ENCODE measurements around the gene PSMB7.

PSMB7 gene

DNA sequence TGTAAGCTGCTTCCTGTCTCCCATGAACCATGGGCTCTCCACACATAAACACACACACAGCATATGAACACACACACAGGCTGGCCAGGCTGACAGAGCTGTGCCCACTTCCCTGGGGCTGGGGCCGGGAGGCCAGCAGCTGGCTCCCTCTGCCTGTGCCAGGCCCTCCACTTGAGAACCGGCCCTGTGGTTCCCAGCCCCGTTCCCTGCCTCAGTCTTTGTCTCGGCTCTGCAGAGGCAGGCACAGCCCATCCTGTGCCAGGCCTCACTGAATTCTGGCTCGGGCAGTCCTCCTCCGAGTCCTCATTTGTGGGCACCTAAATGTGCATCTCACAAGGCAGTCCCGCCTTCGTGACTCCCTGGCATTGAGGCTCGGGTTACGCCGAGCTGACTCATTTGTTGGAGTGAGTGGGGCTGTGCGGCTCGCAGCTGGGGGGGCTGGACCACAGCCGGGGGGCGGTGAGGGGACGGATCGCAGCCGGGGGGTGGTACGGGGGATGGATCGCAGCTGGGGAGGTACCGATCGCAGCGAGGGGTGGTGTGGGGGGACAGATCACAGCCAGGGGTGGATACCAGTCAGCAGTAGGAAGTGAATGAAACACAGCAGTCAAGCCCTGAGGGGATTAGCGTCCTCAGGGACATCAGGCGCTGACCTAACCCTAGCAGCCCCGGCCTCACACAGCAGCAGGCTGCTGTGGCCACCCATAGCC, 72.3 kb downstream of the PSMB7 start:
- Histone ChIP-seq H3K9ac (ENCODE audit: low read depth, low read length, poor library complexity, severe bottlenecking) (no peak overlapping the region), H3K9me2 (replicated peaks; ENCODE audit: low read depth, low read length) (no peaks in the 10 kb centered on the region), H2AFZ (ENCODE audit: low read length) (no peak overlapping the region), H3F3A (ENCODE audit: low read depth) (no peaks in the 10 kb centered on the region), H3K4me2 (ENCODE audit: low read depth, low read length, poor library complexity, severe bottlenecking) (no peak overlapping the region), H3K27me3 (ENCODE audit: insufficient read depth, low read length, poor library complexity, severe bottlenecking) (no peaks in the 10 kb centered on the region), H4K20me1 (ENCODE audit: insufficient read depth, low read length, poor library complexity, severe bottlenecking) (no peaks in the 10 kb centered on the region), H3K36me3 (ENCODE audit: insufficient read depth, low read length) (no peaks in the 10 kb centered on the region; the same call in 1 of the 2 replicates), H3K4me3 (ENCODE audit: low read length, poor library complexity, severe bottlenecking) (no peak overlapping the region), H3K9me3 (ENCODE audit: insufficient read depth, low read depth, low read length) (no peaks in the 10 kb centered on the region), H3K4me1 (ENCODE audit: insufficient read depth, low read length, poor library complexity, severe bottlenecking) (no peaks in the 10 kb centered on the region), H3K79me2 (ENCODE audit: insufficient read depth, low read length) (no peaks in the 10 kb centered on the region)
- no peak for TF ChIP-seq EZH2phosphoT487 (IDR thresholded peaks at IDR 0.05; ENCODE audit: borderline replicate concordance)
- TF ChIP-seq CTCF (conservative IDR thresholded peaks at IDR 0.05; ENCODE audit: low read length): no peak

GRCh38 chr9:124342402-124342775, 72.9 kb downstream of the PSMB7 start:
- H3K9me3 ChIP-seq (ENCODE audit: insufficient read depth, low read depth, low read length): no peaks in the 10 kb centered on the region

DNA sequence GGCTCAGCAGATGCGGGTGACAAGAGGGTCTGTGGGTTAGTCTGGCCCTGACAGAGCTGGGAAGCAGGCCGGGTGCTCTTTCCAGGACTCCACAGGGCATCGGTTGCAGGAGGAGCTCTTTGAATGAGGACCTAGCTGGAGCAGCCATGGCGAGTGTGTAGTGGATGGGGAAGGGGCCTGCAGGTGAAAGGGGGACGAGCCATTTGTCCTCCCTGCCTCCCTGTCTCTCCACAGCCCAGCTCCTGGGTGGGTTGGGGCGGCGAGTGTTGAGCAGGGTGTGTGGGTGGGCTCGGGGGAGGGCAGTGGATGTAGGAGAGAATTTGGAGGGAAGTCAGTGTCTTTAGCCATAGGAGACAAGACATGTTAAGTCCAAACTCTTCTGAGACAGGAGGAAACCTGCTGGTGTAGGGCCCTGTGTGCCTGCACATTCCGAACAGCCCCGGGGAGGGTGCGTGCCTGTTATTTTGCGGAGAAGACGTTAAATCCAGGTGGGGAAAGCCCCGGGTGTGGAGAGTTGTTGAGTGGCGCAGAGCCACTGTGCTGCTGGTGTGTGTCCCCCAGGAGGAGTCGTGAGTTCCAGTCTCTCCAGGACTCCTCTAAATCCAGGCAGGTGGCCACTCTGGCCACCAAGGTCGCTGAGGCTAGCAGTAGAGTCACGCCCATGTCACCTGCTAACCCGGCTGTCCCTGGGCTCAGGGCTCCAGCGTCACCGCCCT, 73.6 kb downstream of the PSMB7 start:
- Histone ChIP-seq H3K9ac (ENCODE audit: low read depth, low read length, poor library complexity, severe bottlenecking) (no peak overlapping the region), H3K27me3 (ENCODE audit: insufficient read depth, low read length, poor library complexity, severe bottlenecking) (no peaks in the 10 kb centered on the region), H3K79me2 (ENCODE audit: insufficient read depth, low read length) (no peaks in the 10 kb centered on the region), H3K4me3 (ENCODE audit: low read length, poor library complexity, severe bottlenecking) (no peak overlapping the region), H3K4me2 (ENCODE audit: low read depth, low read length, poor library complexity, severe bottlenecking) (no peak overlapping the region), H3K36me3 (ENCODE audit: insufficient read depth, low read length) (no peaks in the 10 kb centered on the region), H3F3A (ENCODE audit: low read depth) (no peaks in the 10 kb centered on the region), H2AFZ (ENCODE audit: low read length) (no peak overlapping the region), H3K4me1 (ENCODE audit: insufficient read depth, low read length, poor library complexity, severe bottlenecking) (no peaks in the 10 kb centered on the region), H4K20me1 (ENCODE audit: insufficient read depth, low read length, poor library complexity, severe bottlenecking) (no peaks in the 10 kb centered on the region), H3K9me2 (replicated peaks; ENCODE audit: low read depth, low read length) (no peaks in the 10 kb centered on the region), H3K9me3 (ENCODE audit: insufficient read depth, low read depth, low read length) (no peaks in the 10 kb centered on the region)
- TF ChIP-seq CTCF (conservative IDR thresholded peaks at IDR 0.05; ENCODE audit: low read length) (no peak), EZH2phosphoT487 (IDR thresholded peaks at IDR 0.05; ENCODE audit: borderline replicate concordance) (no peak)

More at GRCh38 chr9:124342402-124342775, 72.9 kb downstream of the PSMB7 start:
- no peaks in the 10 kb centered on the region for H3F3A ChIP-seq (ENCODE audit: low read depth)
- H3K4me3 ChIP-seq (ENCODE audit: low read length, poor library complexity, severe bottlenecking): no peak overlapping the region
- H3K9me2 ChIP-seq (replicated peaks; ENCODE audit: low read depth, low read length): no peaks in the 10 kb centered on the region
- H3K4me1 ChIP-seq (ENCODE audit: insufficient read depth, low read length, poor library complexity, severe bottlenecking): no peaks in the 10 kb centered on the region
- H4K20me1 ChIP-seq (ENCODE audit: insufficient read depth, low read length, poor library complexity, severe bottlenecking): no peaks in the 10 kb centered on the region
- no peak overlapping the region for H2AFZ ChIP-seq (ENCODE audit: low read length)
- no peaks in the 10 kb centered on the region for H3K79me2 ChIP-seq (ENCODE audit: insufficient read depth, low read length)
- no peaks in the 10 kb centered on the region for H3K27me3 ChIP-seq (ENCODE audit: insufficient read depth, low read length, poor library complexity, severe bottlenecking)
- H3K9ac ChIP-seq (ENCODE audit: low read depth, low read length, poor library complexity, severe bottlenecking): no peak overlapping the region
- no peak overlapping the region for H3K4me2 ChIP-seq (ENCODE audit: low read depth, low read length, poor library complexity, severe bottlenecking)
- no peaks in the 10 kb centered on the region; the same call in 1 of the 2 replicates for H3K36me3 ChIP-seq (ENCODE audit: insufficient read depth, low read length)
- TF ChIP-seq EZH2phosphoT487 (IDR thresholded peaks at IDR 0.05; ENCODE audit: borderline replicate concordance) (no peak), CTCF (conservative IDR thresholded peaks at IDR 0.05; ENCODE audit: low read length) (no peak)
